ENCODE results near the gene ZC3H7A. TPM values are rescaled to one million over a fixed set of nuclear protein-coding genes. Genes with fewer than 3 reads are reported as not detected.

Gene ZC3H7A
- total and polyA plus RNA-seq, 9 of the 15 experiments (the other 6 are each of a cell fraction or from before 2014, with no cell fraction given) = 19.8 to 49.1 (median 28.2) TPM

- Histone ChIP-seq H3K79me2 (ENCODE audit: control insufficient read depth, insufficient read depth, low read length) (no peaks in the 10 kb centered on the region), H3K36me3 (ENCODE audit: control insufficient read depth, insufficient read depth, low read length) (peaks cover 83% of the 10 kb centered on the region), H2AFZ (ENCODE audit: low read depth, low read length) (no peak overlapping the region), H3K9me3 (replicated peaks; ENCODE audit: control insufficient read depth, insufficient read depth, low read depth, low read length) (no peaks in the 10 kb centered on the region), H3K27ac (ENCODE audit: extremely low read depth, low read depth, low read length) (no peak overlapping the region), H3K9ac (ENCODE audit: insufficient read depth in 1 of 2, low read depth in 2 of 2, low read length in 2 of 2) (no peak overlapping the region), H3K9me1 (ENCODE audit: control insufficient read depth, insufficient read depth, low read length) (no peaks in the 10 kb centered on the region), H4K20me1 (replicated peaks; ENCODE audit: control insufficient read depth, insufficient read depth, low read length) (no peaks in the 10 kb centered on the region), H3K27me3 (ENCODE audit: control insufficient read depth in 2 of 2, insufficient read depth in 2 of 2, low read length in 2 of 2) (no peaks in the 10 kb centered on the region), H3K4me2 (ENCODE audit: insufficient read depth, low read length) (no peak overlapping the region), H3K4me1 (replicated peaks in 1 of 2; ENCODE audit: control insufficient read depth in 2 of 2, insufficient read depth in 2 of 2, low read length in 2 of 2) (no peaks in the 10 kb centered on the region), H3K4me3 (no peak overlapping the region)
- intact Hi-C loops (cut with micrococcal nuclease) = no loop called here
- ATAC-seq (no peak), FAIRE-seq (no peak), DNase-seq (ENCODE audit: extremely low read depth in 1 of 4, low spot score in 3 of 4) (no peak)
- TSS peak; percentile 9 for BruUV-seq (replicated peaks)
- ChIA-PET CTCF (ENCODE audit: low intra/inter-chr PET ratio) (no interaction called here), POLR2A (interaction anchor here (2.2 kb wide), 1 partner anchor 13 kb away, joined by 6 read pairs; no protein-coding TSS in a partner anchor)
- WGBS (ENCODE audit: insufficient coverage, low coverage, missing lambda C conversion rate) = 91% methylated on average over 7 of the region's 7 CpGs
- TF ChIP-seq SRSF1 (IDR thresholded peaks at IDR 0.05; ENCODE audit: low read depth, low read length) (no peak), ZC3H8 (IDR thresholded peaks at IDR 0.05) (no peak), SPI1 (IDR thresholded peaks at IDR 0.05; ENCODE audit: borderline replicate concordance, low read depth, low read length) (peak; percentile 82)
- in situ Hi-C loops (cut with MboI) = no loop called here
These were observed 28.2 kb downstream of the ZC3H7A start for GRCh38 chr16:11768849-11769248.

DNA sequence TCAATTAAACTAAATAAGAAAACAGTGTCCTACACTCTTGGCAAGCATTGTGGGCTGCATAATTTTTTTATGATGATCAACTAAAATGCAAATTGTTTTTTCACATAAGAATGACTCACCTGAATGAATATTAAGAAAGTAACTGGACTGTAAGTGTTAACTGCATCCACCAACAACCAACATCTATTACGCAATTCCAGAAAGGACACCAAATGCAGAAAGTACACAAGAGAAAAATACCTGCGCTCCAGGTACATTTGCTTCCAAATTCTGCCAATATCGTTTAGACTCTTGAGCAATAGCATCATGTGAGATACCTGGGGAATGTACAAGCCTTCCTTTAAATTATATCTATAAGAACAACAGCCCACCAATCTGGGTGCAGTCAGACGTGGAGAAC lies 34.6 kb downstream of the ZC3H7A start:
- no peaks in the 10 kb centered on the region for H3K9me1 ChIP-seq (ENCODE audit: control insufficient read depth, insufficient read depth, low read length)
- ChIA-PET POLR2A (interaction anchor here (1.0 kb wide), 1 partner anchor 14 kb away, joined by 3 read pairs; no protein-coding TSS in a partner anchor), CTCF (ENCODE audit: low intra/inter-chr PET ratio) (no interaction called here)
- H4K20me1 ChIP-seq (replicated peaks; ENCODE audit: control insufficient read depth, insufficient read depth, low read length) = no peaks in the 10 kb centered on the region
- BruUV-seq (replicated peaks) = no TSS peak
- no peaks in the 10 kb centered on the region for H3K9me3 ChIP-seq (replicated peaks; ENCODE audit: control insufficient read depth, insufficient read depth, low read depth, low read length)
- ATAC-seq (no peak), DNase-seq (ENCODE audit: extremely low read depth in 1 of 4, low spot score in 3 of 4) (no peak), FAIRE-seq (no peak)
- H3K4me1 ChIP-seq (replicated peaks in 1 of 2; ENCODE audit: control insufficient read depth in 2 of 2, insufficient read depth in 2 of 2, low read length in 2 of 2) = no peaks in the 10 kb centered on the region
- H3K79me2 ChIP-seq (ENCODE audit: control insufficient read depth, insufficient read depth, low read length) = no peaks in the 10 kb centered on the region
- WGBS (ENCODE audit: insufficient coverage, low coverage, missing lambda C conversion rate) = 94% methylated on average over 4 of the region's 4 CpGs
- intact Hi-C loops (cut with micrococcal nuclease) = no loop called here
- in situ Hi-C loops (cut with MboI) = no loop called here
- H3K27ac ChIP-seq (ENCODE audit: extremely low read depth, low read depth, low read length) = no peak overlapping the region
- H2AFZ ChIP-seq (ENCODE audit: low read depth, low read length) = no peak overlapping the region
- H3K27me3 ChIP-seq (ENCODE audit: control insufficient read depth in 2 of 2, insufficient read depth in 2 of 2, low read length in 2 of 2) = no peaks in the 10 kb centered on the region
- TF ChIP-seq CEBPB (tag; IDR thresholded peaks at IDR 0.05) = peak; percentile 91
- no peak for TF ChIP-seq MCM7 (IDR thresholded peaks at IDR 0.05)
- TF ChIP-seq, protein P1, sequence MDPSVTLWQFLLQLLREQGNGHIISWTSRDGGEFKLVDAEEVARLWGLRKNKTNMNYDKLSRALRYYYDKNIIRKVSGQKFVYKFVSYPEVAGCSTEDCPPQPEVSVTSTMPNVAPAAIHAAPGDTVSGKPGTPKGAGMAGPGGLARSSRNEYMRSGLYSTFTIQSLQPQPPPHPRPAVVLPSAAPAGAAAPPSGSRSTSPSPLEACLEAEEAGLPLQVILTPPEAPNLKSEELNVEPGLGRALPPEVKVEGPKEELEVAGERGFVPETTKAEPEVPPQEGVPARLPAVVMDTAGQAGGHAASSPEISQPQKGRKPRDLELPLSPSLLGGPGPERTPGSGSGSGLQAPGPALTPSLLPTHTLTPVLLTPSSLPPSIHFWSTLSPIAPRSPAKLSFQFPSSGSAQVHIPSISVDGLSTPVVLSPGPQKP (CRISPR knock-in tag; IDR thresholded peaks at IDR 0.05) = no peak
- TF ChIP-seq, protein P2, sequence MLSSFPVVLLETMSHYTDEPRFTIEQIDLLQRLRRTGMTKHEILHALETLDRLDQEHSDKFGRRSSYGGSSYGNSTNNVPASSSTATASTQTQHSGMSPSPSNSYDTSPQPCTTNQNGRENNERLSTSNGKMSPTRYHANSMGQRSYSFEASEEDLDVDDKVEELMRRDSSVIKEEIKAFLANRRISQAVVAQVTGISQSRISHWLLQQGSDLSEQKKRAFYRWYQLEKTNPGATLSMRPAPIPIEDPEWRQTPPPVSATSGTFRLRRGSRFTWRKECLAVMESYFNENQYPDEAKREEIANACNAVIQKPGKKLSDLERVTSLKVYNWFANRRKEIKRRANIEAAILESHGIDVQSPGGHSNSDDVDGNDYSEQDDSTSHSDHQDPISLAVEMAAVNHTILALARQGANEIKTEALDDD (IDR thresholded peaks at IDR 0.05) = no peak
- TF ChIP-seq CEBPG (CRISPR knock-in tag; IDR thresholded peaks at IDR 0.05) = 0 out of 2 replicates have a peak, but pooled peaks have one; percentile 17
- TF ChIP-seq CEBPG (tag; conservative IDR thresholded peaks at IDR 0.05 in 1 of 2, IDR thresholded peaks at IDR 0.05 in 1 of 2) = peak; percentile 77 to 96
- TF ChIP-seq IRF9 (tag; IDR thresholded peaks at IDR 0.05) = peak; percentile 61
- TF ChIP-seq ZZZ3 (IDR thresholded peaks at IDR 0.05) = no peak
- H3K9ac ChIP-seq (ENCODE audit: insufficient read depth in 1 of 2, low read depth in 2 of 2, low read length in 2 of 2) = no peak overlapping the region
- H3K4me3 ChIP-seq = no peak overlapping the region
- peaks cover 88% of the 10 kb centered on the region for H3K36me3 ChIP-seq (ENCODE audit: control insufficient read depth, insufficient read depth, low read length)
- H3K4me2 ChIP-seq (ENCODE audit: insufficient read depth, low read length) = no peak overlapping the region
